GM23248 (cell line): ENCODE measurements around the gene PFDN6. TPM values are rescaled to one million over a fixed set of nuclear protein-coding genes. Genes with fewer than 3 reads are reported as not detected.

Source experiments
- DNase-seq: peaks from one replicate; pipeline ENCODE4 v3.0.0-alpha.2; 2015
- H2AFZ ChIP-seq: fragments of 200-600 bp; sonication (generic); 2 replicates; pipeline ENCODE4 v1.6.1; 2016; ENCODE audit warnings: antibody characterized with exemption
- H3F3A ChIP-seq: fragments of 200-600 bp; sonication (generic); 2 replicates; pipeline ENCODE4 v1.6.1; 2016; ENCODE audit warnings: mild to moderate bottlenecking, antibody characterized with exemption, mixed run types; ENCODE audit not compliant: insufficient read depth
- H3K27ac ChIP-seq: fragments of 200-600 bp; sonication (generic); 2 replicates; pipeline ENCODE4 v1.5.1; 2016; ENCODE audit warnings: mild to moderate bottlenecking
- H3K27me3 ChIP-seq: fragments of 200-600 bp; sonication (generic); replicated peaks from 2 replicates; pipeline ENCODE4 v1.6.1; 2016; ENCODE audit warnings: mild to moderate bottlenecking; ENCODE audit not compliant: insufficient read depth
- H3K36me3 ChIP-seq: fragments of 200-600 bp; sonication (generic); 2 replicates; pipeline ENCODE4 v1.6.1; 2016; ENCODE audit warnings: low read depth, mild to moderate bottlenecking
- H3K4me1 ChIP-seq: fragments of 200-600 bp; sonication (generic); 2 replicates; pipeline ENCODE4 v1.6.1; 2016; ENCODE audit warnings: mild to moderate bottlenecking; ENCODE audit not compliant: insufficient read depth
- H3K4me2 ChIP-seq: fragments of 200-600 bp; sonication (generic); one replicate; pipeline ENCODE4 v1.6.1; 2016; ENCODE audit warnings: mild to moderate bottlenecking; ENCODE audit not compliant: unreplicated experiment
- H3K4me3 ChIP-seq: fragments of 200-600 bp; sonication (generic); 2 replicates; pipeline ENCODE4 v1.5.1; 2016; ENCODE audit warnings: mild to moderate bottlenecking
- H3K79me2 ChIP-seq: fragments of 200-600 bp; sonication (generic); 2 replicates; pipeline ENCODE4 v1.6.1; 2016; ENCODE audit warnings: mild to moderate bottlenecking; ENCODE audit not compliant: insufficient read depth
- H3K9ac ChIP-seq: fragments of 200-600 bp; sonication (generic); 2 replicates; pipeline ENCODE4 v1.6.1; 2016; ENCODE audit warnings: mild to moderate bottlenecking
- H3K9me2 ChIP-seq: fragments of 200-600 bp; sonication (generic); 2 replicates; pipeline ENCODE4 v1.6.1; 2016; ENCODE audit warnings: mixed run types, mild to moderate bottlenecking, moderate library complexity; ENCODE audit not compliant: insufficient read depth
- H3K9me3 ChIP-seq: fragments of 200-600 bp; sonication (generic); one replicate; pipeline ENCODE4 v1.6.1; 2017; ENCODE audit warnings: low read depth
- H4K20me1 ChIP-seq: fragments of 200-600 bp; sonication (generic); 2 replicates; pipeline ENCODE4 v1.6.0; 2016; ENCODE audit not compliant: insufficient read depth
- EZH2 ChIP-seq: fragments of 200-600 bp; sonication (generic); IDR thresholded peaks from 2 replicates; pipeline ENCODE4 v1.6.1; 2018; ENCODE audit warnings: antibody characterized with exemption, mild to moderate bottlenecking; ENCODE audit not compliant: insufficient read depth, poor library complexity, severe bottlenecking
- EZH2phosphoT487 ChIP-seq: fragments of 200-600 bp; sonication (generic); IDR thresholded peaks from 2 replicates; pipeline ENCODE4 v1.6.1; 2018; ENCODE audit warnings: antibody characterized with exemption, moderate library complexity, mild to moderate bottlenecking, low read depth; ENCODE audit not compliant: insufficient read depth
- WGBS, 2 experiments: methylation state at CpG; one replicate each; pipeline ENCODE4 v1.1.6; 2015 to 2017; ENCODE audit warnings: low lambda C conversion rate in 2 of 2, low coverage in 1 of 2; ENCODE audit errors: missing lambda C conversion rate in 2 of 2; 5-methylcytosine and 5-hydroxymethylcytosine counted together
- in situ Hi-C: fragments of 300-500 bp; cut with MboI; formaldehyde crosslinking; loops from 2 replicates; pipeline ENCODE4 v1.15.0; 2020
- polyA plus RNA-seq: library from polyadenylated mRNA; unstranded; fragments of >200 nt; fragmentation: Nextera tagmentation; extraction: Ambion mirVana; gene quantifications from 2 replicates; pipeline ENCODE4 v1.2.1, GENCODE V29; 2016
- total RNA-seq: library from RNA; depleted of rRNA; stranded (reverse); fragments of >200 nt; shearing (Covaris generic); gene quantifications from 2 replicates; pipeline ENCODE4 v1.2.3, GENCODE V29; 2014

The PFDN6 gene
- total and polyA plus RNA-seq, 2 experiments from 2014 or later, result 7.9 to 31.9 TPM

GRCh38 chr6:33314943-33315792 is 25.8 kb downstream of the PFDN6 start:
- Histone ChIP-seq H3K4me1 (peaks cover 20% of the 10 kb centered on the region), H3F3A (peaks cover 15% of the 10 kb centered on the region), H3K9me3 (no peaks in the 10 kb centered on the region), H3K4me3 (peak overlapping the region; percentile 94), H3K27ac (peak overlapping the region; percentile 90), H3K36me3 (peaks cover 13% of the 10 kb centered on the region; the same call in 1 of the 2 replicates), H3K9me2 (no peaks in the 10 kb centered on the region), H3K27me3 (no peaks in the 10 kb centered on the region), H3K4me2 (peak overlapping the region; percentile 93), H4K20me1 (no peaks in the 10 kb centered on the region), H3K79me2 (peaks cover 61% of the 10 kb centered on the region), H3K9ac (peak overlapping the region; percentile 91), H2AFZ (peak overlapping the region; percentile 41; the same call in 1 of the 2 replicates)
- no peak for TF ChIP-seq EZH2phosphoT487
- TF ChIP-seq EZH2, result no peak
- peak; percentile 50 for DNase-seq
- 64 to 68% methylated on average over 43 to 47 of the region's 47 CpGs for WGBS, 2 experiments
- in situ Hi-C loops, result no loop called here

- peaks cover 61% of the 10 kb centered on the region for H3K79me2 ChIP-seq
- in situ Hi-C loops, result no loop called here
Measured at GRCh38 chr6:33315793-33316602, 26.6 kb downstream of the PFDN6 start.

GRCh38 chr6:33316603-33317418 is 27.4 kb downstream of the PFDN6 start:
- Histone ChIP-seq H3K27ac (no peak overlapping the region), H3K9me3 (no peaks in the 10 kb centered on the region), H3K4me3 (peak overlapping the region; percentile 60), H3K9me2 (no peaks in the 10 kb centered on the region), H3K36me3 (peaks cover 13% of the 10 kb centered on the region; the same call in 1 of the 2 replicates), H4K20me1 (no peaks in the 10 kb centered on the region), H3K4me2 (peak overlapping the region; percentile 69), H3K27me3 (no peaks in the 10 kb centered on the region), H3K4me1 (peaks cover 32% of the 10 kb centered on the region), H3F3A (peaks cover 28% of the 10 kb centered on the region), H3K79me2 (peaks cover 61% of the 10 kb centered on the region), H2AFZ (no peak overlapping the region), H3K9ac (no peak overlapping the region)
- 69 to 74% methylated on average over 18 to 19 of the region's 19 CpGs for WGBS, 2 experiments
- no peak for DNase-seq
- TF ChIP-seq EZH2phosphoT487, result no peak
- TF ChIP-seq EZH2, result no peak
- in situ Hi-C loops, result no loop called here

More at GRCh38 chr6:33315793-33316602, 26.6 kb downstream of the PFDN6 start:
- TF ChIP-seq EZH2 (no peak), EZH2phosphoT487 (no peak)
- H3F3A ChIP-seq, result peaks cover 23% of the 10 kb centered on the region
- no peak overlapping the region for H3K4me2 ChIP-seq
- H3K9me2 ChIP-seq, result no peaks in the 10 kb centered on the region
- H4K20me1 ChIP-seq, result no peaks in the 10 kb centered on the region
- peaks cover 13% of the 10 kb centered on the region; the same call in 1 of the 2 replicates for H3K36me3 ChIP-seq
- no peaks in the 10 kb centered on the region for H3K27me3 ChIP-seq
- peaks cover 27% of the 10 kb centered on the region for H3K4me1 ChIP-seq
- no peak for DNase-seq
- H3K4me3 ChIP-seq, result no peak overlapping the region
- H3K9me3 ChIP-seq, result no peaks in the 10 kb centered on the region
- no peak overlapping the region for H2AFZ ChIP-seq
- no peak overlapping the region for H3K27ac ChIP-seq
- WGBS, 2 experiments, result 78 to 79% methylated on average over 16 to 17 of the region's 17 CpGs
- H3K9ac ChIP-seq, result no peak overlapping the region

GRCh38 chr6:33317419-33317668 is 27.9 kb downstream of the PFDN6 start:
- Histone ChIP-seq H4K20me1 (no peaks in the 10 kb centered on the region), H3K36me3 (peaks cover 13% of the 10 kb centered on the region; the same call in 1 of the 2 replicates), H3K4me2 (peak overlapping the region; percentile 69), H3K27ac (no peak overlapping the region; the same call in 1 of the 2 replicates), H3F3A (peaks cover 28% of the 10 kb centered on the region), H3K9me2 (no peaks in the 10 kb centered on the region), H3K79me2 (peaks cover 61% of the 10 kb centered on the region), H3K4me3 (peak overlapping the region; percentile 78), H2AFZ (no peak overlapping the region), H3K9ac (peak overlapping the region; percentile 80), H3K27me3 (no peaks in the 10 kb centered on the region), H3K9me3 (no peaks in the 10 kb centered on the region), H3K4me1 (peaks cover 32% of the 10 kb centered on the region)
- no peak for DNase-seq
- 3 to 10% methylated on average over 2 to 27 of the region's 27 CpGs for WGBS, 2 experiments
- in situ Hi-C loops, result no loop called here
- no peak for TF ChIP-seq EZH2
- no peak for TF ChIP-seq EZH2phosphoT487
